CD4-positive, alpha-beta T cell treated with Interferon gamma for 1 hour (primary cell): Measurements from ENCODE around the gene PROS1.
"Not testable (repeated sequence)": the region's sequence is repeated elsewhere in the genome, so short reads cannot be mapped to it uniquely, and the experiment has no call there.

Experiments
- DNase-seq: peaks from one replicate; pipeline ENCODE4 v3.0.0-alpha.2; 2020

PROS1 gene

DNA sequence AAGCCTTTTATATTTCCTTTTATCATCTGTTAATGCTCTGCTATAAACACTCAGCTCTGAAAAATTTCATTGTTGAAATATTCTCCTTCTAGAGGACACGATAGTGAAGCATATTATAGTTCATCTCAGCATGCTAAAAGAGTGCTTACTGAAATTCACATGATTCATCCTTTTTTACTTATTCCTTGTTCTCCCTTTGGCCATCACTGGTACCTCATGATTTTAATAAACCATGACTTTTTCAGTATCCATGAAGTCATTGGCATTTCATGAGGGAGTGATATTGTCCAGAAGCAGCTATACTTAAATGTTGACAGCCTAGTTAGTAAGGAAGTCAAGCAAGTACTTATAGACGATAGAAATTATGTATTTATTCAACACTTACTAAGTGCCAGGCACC is 112.7 kb downstream of the PROS1 start:
- no peak for DNase-seq

- no peak for DNase-seq
Measured at GRCh38 chr3:93855401-93855800, 118.3 kb downstream of the PROS1 start.

- DNase-seq = not testable (repeated sequence)
Measured at GRCh38 chr3:93852228-93852627, 121.5 kb downstream of the PROS1 start.

GRCh38 chr3:93843981-93844380 is 129.7 kb downstream of the PROS1 start:
- no peak for DNase-seq

DNA sequence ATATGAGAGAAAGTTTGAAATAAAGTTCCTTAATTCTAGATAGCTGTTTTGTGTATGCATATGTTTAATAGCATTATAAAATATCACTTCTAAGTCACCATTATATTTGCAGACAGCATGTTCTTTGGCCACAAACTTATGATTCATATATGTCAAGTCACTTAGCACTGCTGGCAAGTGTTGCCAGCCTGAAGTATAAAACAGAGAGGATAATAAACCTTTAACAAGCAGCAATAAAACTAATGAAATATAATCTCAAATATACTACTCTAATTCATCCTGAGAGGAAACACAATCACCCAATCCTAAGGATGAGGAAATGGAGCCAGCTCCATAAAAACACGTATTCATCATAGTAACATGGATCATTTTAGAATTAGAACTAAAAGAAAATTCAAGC is 134.5 kb downstream of the PROS1 start:
- not testable (repeated sequence) for DNase-seq
